GM21619 (cell line): ENCODE results near the gene MROH7.

Source experiments
- ATAC-seq: cut with Tn5 transposase; IDR thresholded peaks from one replicate; pipeline ENCODE4 v1.9.1; 2021; ENCODE audit not compliant: unreplicated experiment

Gene MROH7

GRCh38 chr1:54649921-54650320 is 8.3 kb downstream of the MROH7 start:
- no peak for ATAC-seq

- ATAC-seq, result no peak
Measured at GRCh38 chr1:54650417-54650816, 8.8 kb downstream of the MROH7 start.

GRCh38 chr1:54651608-54652007 is 10.0 kb downstream of the MROH7 start:
- ATAC-seq, result no peak

GRCh38 chr1:54652168-54652567 is 10.6 kb downstream of the MROH7 start:
- ATAC-seq, result no peak

GRCh38 chr1:54653036-54653435 is 11.4 kb downstream of the MROH7 start:
- no peak for ATAC-seq

- no peak for ATAC-seq
Measured at GRCh38 chr1:54658164-54658913, 16.8 kb downstream of the MROH7 start.

- no peak for ATAC-seq
Measured at GRCh38 chr1:54663725-54664124, 22.1 kb downstream of the MROH7 start.

GRCh38 chr1:54664364-54664763 is 22.8 kb downstream of the MROH7 start:
- ATAC-seq, result no peak

GRCh38 chr1:54665852-54666251 is 24.3 kb downstream of the MROH7 start:
- ATAC-seq, result no peak

- no peak for ATAC-seq
Measured at GRCh38 chr1:54666333-54666732, 24.7 kb downstream of the MROH7 start.

GRCh38 chr1:54667797-54668196 is 26.2 kb downstream of the MROH7 start:
- no peak for ATAC-seq

GRCh38 chr1:54668567-54668966 is 27.0 kb downstream of the MROH7 start:
- ATAC-seq, result no peak

- no peak for ATAC-seq
Measured at GRCh38 chr1:54671985-54672608, 30.5 kb downstream of the MROH7 start.

GRCh38 chr1:54678776-54679643 is 37.4 kb downstream of the MROH7 start:
- no peak for ATAC-seq

GRCh38 chr1:54679706-54680105 is 38.1 kb downstream of the MROH7 start:
- no peak for ATAC-seq

GRCh38 chr1:54680387-54680786 is 38.8 kb downstream of the MROH7 start:
- ATAC-seq, result no peak

GRCh38 chr1:54681358-54681757 is 39.8 kb downstream of the MROH7 start:
- ATAC-seq, result no peak

- no peak for ATAC-seq
Measured at GRCh38 chr1:54683453-54683852, 41.9 kb downstream of the MROH7 start.

GRCh38 chr1:54685335-54685905 is 43.8 kb downstream of the MROH7 start:
- no peak for ATAC-seq

GRCh38 chr1:54686155-54686554 is 44.6 kb downstream of the MROH7 start:
- ATAC-seq, result no peak

GRCh38 chr1:54694771-54695170 is 53.2 kb downstream of the MROH7 start:
- no peak for ATAC-seq
